Progenitor cell of endocrine pancreas (in vitro differentiated cells): Measurements from ENCODE around the gene ILKAP. TPM values are rescaled to one million over a fixed set of nuclear protein-coding genes. Genes with fewer than 3 reads are reported as not detected.

Source experiments
- DNase-seq: peaks from one replicate; pipeline ENCODE4 v3.0.0; 2021; ENCODE audit warnings: low spot score; ENCODE audit not compliant: unreplicated experiment
- H3K27ac Mint-ChIP-seq: 2 replicates; pipeline ENCODE4 v1.8.0; 2021; ENCODE audit warnings: mild to moderate bottlenecking, moderate library complexity, mixed read lengths
- H3K27me3 Mint-ChIP-seq: 2 replicates; pipeline ENCODE4 v1.8.0; 2021; ENCODE audit warnings: mixed read lengths
- H3K36me3 Mint-ChIP-seq: 2 replicates; pipeline ENCODE4 v1.8.0; 2022; ENCODE audit warnings: mixed read lengths; ENCODE audit not compliant: insufficient read depth
- H3K4me1 Mint-ChIP-seq: 2 replicates; pipeline ENCODE4 v1.8.0; 2021; ENCODE audit warnings: low read depth, mixed read lengths
- H3K4me3 Mint-ChIP-seq: 2 replicates; pipeline ENCODE4 v1.8.0; 2021; ENCODE audit warnings: low read depth, mild to moderate bottlenecking, moderate library complexity, mixed read lengths
- H3K9me3 Mint-ChIP-seq: 2 replicates; pipeline ENCODE4 v1.8.0; 2021; ENCODE audit warnings: low read depth, mixed read lengths
- total RNA-seq: library from RNA; stranded (reverse); gene quantifications from 2 replicates; pipeline ENCODE4 v1.2.1, GENCODE V29; 2021
- TF ChIP-seq, protein P1 (sequence below): fragments of 200-600 bp; sonication (generic); IDR thresholded peaks from one replicate; pipeline ENCODE4 v1.5.0; 2021; ENCODE audit warnings: antibody characterized with exemption, mild to moderate bottlenecking; ENCODE audit not compliant: unreplicated experiment

The ILKAP gene
- total RNA-seq, 1 donor from 2014 or later, result 56.3 TPM

DNA sequence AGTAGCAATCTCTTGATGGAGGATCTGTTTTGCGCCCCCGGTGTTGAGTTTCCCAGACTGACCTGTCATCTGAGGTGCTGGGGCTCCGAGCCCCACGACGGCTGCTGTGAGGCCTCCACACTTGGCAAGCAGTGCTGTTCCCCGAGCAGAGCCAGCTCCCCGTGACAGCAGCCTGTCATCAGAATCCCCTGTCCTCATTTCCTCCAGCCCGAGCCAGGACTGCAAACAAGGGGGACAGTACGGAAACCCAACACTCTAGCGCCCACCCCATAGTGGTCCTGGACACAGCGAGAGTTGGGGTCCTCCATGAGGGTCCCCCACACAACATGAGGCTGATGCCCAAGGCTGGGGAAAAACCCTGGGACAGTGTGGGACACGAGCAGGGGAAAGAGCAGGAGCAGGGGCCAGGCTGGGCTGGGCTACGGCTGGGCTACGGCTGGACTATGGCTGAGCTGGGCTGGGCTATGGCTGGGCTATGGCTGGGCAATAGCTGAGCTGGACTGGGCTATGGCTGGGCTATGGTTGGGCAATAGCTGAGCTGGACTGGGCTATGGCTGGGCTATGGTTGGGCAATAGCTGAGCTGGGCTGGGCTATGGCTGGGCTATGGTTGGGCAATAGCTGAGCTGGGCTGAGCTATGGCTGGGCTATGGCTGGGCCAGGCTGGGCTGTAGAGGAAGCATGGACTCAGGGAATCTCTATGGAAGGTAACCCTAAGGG, 66.5 kb downstream of the ILKAP start:
- no peaks in the 10 kb centered on the region for H3K9me3 Mint-ChIP-seq
- DNase-seq, result no peak
- H3K4me3 Mint-ChIP-seq, result no peak overlapping the region
- TF ChIP-seq, protein P1, sequence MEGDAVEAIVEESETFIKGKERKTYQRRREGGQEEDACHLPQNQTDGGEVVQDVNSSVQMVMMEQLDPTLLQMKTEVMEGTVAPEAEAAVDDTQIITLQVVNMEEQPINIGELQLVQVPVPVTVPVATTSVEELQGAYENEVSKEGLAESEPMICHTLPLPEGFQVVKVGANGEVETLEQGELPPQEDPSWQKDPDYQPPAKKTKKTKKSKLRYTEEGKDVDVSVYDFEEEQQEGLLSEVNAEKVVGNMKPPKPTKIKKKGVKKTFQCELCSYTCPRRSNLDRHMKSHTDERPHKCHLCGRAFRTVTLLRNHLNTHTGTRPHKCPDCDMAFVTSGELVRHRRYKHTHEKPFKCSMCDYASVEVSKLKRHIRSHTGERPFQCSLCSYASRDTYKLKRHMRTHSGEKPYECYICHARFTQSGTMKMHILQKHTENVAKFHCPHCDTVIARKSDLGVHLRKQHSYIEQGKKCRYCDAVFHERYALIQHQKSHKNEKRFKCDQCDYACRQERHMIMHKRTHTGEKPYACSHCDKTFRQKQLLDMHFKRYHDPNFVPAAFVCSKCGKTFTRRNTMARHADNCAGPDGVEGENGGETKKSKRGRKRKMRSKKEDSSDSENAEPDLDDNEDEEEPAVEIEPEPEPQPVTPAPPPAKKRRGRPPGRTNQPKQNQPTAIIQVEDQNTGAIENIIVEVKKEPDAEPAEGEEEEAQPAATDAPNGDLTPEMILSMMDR, result no peak
- H3K4me1 Mint-ChIP-seq, result no peaks in the 10 kb centered on the region
- H3K27ac Mint-ChIP-seq, result no peak overlapping the region
- no peaks in the 10 kb centered on the region for H3K36me3 Mint-ChIP-seq
- peaks cover 3% of the 10 kb centered on the region for H3K27me3 Mint-ChIP-seq

DNA sequence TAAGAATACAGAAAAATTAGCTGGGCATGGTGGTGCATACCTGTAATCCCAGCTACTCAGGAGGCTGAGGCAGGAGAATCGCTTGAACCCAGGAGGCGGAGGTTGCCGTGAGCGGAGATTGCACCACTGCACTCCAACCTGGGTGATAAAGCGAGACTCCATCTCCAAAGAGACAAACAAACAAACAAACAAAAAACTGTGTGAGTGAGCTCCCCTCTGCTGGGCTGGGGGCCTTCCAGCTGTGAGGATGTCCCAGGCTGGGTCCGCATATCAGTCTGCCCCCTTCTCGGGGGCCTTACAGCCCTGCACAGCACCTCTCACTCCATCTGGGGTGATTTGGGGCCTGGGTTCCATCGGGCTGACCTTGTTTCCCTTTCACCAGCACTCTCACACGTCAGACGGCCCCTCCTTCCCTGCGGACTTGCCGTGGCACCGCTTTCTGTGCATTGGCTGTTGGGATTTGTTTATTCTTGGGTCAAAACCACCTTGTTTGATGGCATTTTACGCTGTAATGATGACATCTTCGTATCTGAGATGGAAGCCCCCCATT, 67.8 kb downstream of the ILKAP start:
- H3K4me3 Mint-ChIP-seq, result no peak overlapping the region
- H3K36me3 Mint-ChIP-seq, result no peaks in the 10 kb centered on the region
- H3K27me3 Mint-ChIP-seq, result peaks cover 3% of the 10 kb centered on the region
- DNase-seq, result no peak
- no peaks in the 10 kb centered on the region for H3K9me3 Mint-ChIP-seq
- H3K27ac Mint-ChIP-seq, result no peak overlapping the region
- no peaks in the 10 kb centered on the region for H3K4me1 Mint-ChIP-seq
- TF ChIP-seq, protein P1, result no peak

DNA sequence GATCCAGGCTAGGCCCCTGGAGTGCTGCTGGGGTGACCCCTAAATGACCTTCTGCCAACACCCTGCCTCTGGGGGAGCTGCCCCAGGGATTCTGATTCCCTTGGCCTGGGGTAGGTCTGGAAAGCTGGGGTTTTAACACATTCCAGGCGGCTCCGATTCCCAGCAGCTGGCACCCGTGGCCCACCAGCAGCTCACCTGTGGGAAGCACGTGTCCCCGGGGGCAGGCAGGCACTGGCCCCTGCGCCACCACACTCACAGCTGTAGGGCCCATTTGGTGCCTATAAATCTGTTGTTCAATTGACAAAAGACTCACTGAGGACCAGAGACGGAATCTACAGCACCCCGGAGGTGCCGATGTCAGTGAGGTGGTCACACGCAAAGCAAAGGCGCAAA, 69.1 kb downstream of the ILKAP start:
- DNase-seq, result no peak
- H3K4me3 Mint-ChIP-seq, result no peak overlapping the region
- H3K36me3 Mint-ChIP-seq, result no peaks in the 10 kb centered on the region
- H3K4me1 Mint-ChIP-seq, result no peaks in the 10 kb centered on the region
- TF ChIP-seq, protein P1, result no peak
- H3K9me3 Mint-ChIP-seq, result no peaks in the 10 kb centered on the region
- H3K27me3 Mint-ChIP-seq, result peaks cover 3% of the 10 kb centered on the region
- H3K27ac Mint-ChIP-seq, result peak overlapping the region; percentile 20

DNA sequence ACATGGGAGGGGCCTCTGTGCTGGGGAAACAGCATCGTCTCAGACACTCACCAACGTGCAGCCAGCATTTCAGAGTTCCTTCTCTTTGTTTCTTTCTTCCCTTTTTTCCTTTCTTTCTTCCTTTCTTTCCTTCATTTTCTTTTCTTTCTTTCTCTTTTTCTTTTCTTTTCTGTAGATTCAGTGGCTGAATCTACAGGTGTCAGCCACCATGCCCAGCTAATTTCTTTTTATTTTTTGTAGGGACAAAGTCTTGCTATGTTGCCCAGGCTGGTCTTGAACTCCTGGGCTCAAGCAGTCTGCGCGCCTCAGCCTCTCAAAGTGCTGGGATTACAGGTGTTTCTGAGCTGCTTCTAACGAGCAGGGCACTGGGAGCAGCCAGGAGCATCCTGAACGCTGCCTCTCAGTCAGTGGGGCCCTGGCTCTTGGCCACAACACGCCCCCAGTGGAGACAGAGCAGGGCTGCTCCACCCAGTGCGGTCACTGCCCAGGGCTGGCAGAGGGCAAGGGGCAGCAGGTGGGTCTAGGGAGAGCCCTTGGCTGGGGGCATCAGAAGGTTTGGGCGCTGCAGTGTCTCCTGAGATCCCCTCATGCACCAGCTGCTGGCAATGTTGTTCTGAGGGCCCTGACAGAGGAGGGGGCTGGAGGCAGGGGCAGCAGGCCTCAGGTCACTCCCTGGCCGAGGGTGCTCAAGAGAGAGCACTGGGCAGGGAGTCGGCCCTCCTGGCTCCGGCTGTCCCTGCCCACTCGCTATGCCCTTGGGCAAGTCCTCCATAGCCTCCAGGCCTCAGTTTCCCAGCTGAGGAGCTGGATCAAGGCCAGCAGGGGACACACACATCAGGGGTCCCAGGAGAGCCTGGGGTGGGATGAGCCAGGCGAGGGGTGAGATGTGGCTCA, 69.7 kb downstream of the ILKAP start:
- no peaks in the 10 kb centered on the region for H3K4me1 Mint-ChIP-seq
- no peaks in the 10 kb centered on the region for H3K9me3 Mint-ChIP-seq
- no peaks in the 10 kb centered on the region for H3K36me3 Mint-ChIP-seq
- TF ChIP-seq, protein P1, result peak; percentile 30
- no peak overlapping the region for H3K27ac Mint-ChIP-seq
- no peak for DNase-seq
- peaks cover 3% of the 10 kb centered on the region for H3K27me3 Mint-ChIP-seq
- no peak overlapping the region for H3K4me3 Mint-ChIP-seq
